Dermis blood vessel endothelial cell (primary cell): ENCODE results near the gene ABCA7. TPM values are rescaled to one million over a fixed set of nuclear protein-coding genes. Genes with fewer than 3 reads are reported as not detected.

Experiments used
- DNase-seq: peaks from one replicate; pipeline ENCODE4 v3.0.0; 2010
- total RNA-seq: library from RNA; depleted of rRNA; stranded (reverse); fragments of >200 nt; gene quantifications from 2 replicates; pipeline ENCODE4 v1.2.3, GENCODE V29; 2014

ABCA7 gene
- total RNA-seq, 1 donor from 2014 or later: 9.4 TPM

DNA sequence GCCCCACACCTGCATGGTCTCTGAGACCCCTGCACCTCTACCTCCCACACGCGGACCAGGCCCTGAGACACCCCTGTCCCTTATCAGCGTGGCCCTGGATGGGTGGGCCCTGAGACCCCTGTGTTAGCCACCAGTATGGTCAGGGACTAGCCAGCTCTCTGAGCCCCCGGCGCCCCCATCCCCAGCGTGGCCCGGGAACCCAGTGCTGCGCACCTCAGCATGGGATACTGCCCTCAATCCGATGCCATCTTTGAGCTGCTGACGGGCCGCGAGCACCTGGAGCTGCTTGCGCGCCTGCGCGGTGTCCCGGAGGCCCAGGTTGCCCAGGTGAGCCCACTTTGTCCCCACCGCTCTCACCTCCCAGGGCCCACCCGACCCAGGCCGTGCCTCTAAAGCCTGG lies 22.1 kb downstream of the ABCA7 start:
- no peak for DNase-seq

GRCh38 chr19:1062387-1063029 lies 22.6 kb downstream of the ABCA7 start:
- DNase-seq: no peak

GRCh38 chr19:1063030-1063908 lies 23.4 kb downstream of the ABCA7 start:
- peak; percentile 53 for DNase-seq

DNA sequence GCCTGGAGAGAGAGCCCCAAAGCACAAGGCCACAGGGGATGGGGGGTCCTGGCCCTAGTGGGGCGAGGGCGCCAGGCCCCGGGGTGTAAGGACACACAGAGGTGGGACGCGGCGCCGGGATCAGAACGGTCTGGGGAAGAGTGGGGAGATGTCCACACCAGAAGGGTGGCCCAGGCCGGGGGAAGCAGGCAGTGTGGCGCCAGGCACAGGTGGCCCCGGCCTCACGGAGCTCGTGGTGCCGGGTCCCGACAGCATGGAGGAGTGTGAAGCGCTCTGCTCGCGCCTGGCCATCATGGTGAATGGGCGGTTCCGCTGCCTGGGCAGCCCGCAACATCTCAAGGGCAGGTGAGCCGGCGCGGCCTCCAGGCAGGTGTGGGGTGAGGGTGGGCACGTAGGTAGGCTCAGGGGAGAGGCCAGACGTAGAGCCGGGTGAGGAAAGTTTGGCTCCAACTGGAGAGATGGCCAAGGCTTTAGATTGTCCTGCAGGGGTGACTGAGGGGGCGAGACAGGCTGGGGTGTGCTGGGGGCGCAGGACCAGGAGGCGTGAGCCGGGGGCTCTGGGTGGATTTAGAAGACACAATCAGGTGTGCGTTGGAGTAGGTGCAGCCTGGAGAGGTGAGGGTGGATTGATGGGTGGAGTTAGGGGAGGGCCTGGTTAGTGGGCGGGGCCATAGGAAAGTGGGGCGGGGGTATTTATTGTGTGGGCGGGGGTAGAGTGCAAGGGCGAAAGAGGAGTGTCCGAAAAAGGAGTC lies 24.2 kb downstream of the ABCA7 start:
- no peak for DNase-seq

DNA sequence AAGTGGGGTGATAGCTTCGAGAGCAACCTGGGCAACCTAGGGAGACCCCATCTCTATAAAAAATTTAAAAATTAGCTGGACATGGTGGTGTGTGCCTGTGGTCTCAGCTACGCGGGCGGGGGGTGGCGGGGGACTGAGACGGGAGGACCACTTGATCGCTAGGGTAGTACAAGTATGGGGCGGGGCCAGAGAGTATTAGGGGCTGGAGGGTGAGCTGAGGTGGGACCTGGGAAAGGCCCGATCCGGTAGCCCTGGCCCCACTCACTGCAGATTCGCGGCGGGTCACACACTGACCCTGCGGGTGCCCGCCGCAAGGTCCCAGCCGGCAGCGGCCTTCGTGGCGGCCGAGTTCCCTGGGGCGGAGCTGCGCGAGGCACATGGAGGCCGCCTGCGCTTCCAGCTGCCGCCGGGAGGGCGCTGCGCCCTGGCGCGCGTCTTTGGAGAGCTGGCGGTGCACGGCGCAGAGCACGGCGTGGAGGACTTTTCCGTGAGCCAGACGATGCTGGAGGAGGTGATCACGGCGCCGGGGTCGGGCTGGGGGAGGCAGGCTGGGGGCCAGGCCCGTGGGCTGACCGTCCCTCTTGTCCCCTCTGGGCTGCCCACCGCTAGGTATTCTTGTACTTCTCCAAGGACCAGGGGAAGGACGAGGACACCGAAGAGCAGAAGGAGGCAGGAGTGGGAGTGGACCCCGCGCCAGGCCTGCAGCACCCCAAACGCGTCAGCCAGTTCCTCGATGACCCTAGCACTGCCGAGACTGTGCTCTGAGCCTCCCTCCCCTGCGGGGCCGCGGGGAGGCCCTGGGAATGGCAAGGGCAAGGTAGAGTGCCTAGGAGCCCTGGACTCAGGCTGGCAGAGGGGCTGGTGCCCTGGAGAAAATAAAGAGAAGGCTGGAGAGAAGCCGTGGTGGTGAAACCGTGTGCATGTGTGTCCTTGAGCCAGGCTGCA lies 25.0 kb downstream of the ABCA7 start:
- peak; percentile 85 for DNase-seq

GRCh38 chr19:1065606-1066109 lies 25.8 kb downstream of the ABCA7 start:
- DNase-seq: peak; percentile 26

GRCh38 chr19:1066251-1066747 lies 26.4 kb downstream of the ABCA7 start:
- DNase-seq: no peak

DNA sequence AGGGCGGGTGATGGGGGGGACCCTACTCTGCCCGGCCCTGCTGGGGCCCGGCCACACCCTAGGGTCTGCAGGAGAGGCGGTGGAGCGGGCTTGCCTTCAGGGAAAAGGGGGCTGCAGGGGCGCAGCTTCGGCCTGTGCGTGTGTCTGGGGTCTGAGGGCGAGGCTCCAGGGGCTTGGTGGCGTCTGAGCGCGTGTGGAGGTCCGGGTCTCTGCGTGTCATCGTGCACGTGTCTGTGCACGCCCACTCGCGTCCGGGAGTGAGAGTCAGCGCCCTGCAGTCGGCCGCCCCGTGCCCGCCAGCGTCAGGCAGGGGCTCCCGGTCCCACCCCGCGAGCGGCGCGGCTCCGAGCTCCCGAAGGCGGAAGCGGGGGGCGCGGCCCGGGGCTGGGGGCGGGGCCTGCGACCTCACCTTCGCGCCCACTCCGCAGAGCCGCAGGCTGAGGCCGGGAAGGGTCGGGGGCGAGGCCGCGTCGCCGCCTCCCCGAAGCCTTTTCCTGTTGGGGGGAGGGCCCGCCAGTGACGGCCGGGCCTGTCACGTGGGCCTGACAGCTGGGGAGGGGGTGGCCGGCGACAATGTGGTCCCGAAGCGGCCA lies 26.9 kb downstream of the ABCA7 start, which contains the start of gene ARHGAP45:
Gene ARHGAP45 (plus strand): TSS at position 420 of the 593 bp plus-strand sequence. CDS start 239 bp downstream, outside the sequence.
- DNase-seq: peak; percentile 25

DNA sequence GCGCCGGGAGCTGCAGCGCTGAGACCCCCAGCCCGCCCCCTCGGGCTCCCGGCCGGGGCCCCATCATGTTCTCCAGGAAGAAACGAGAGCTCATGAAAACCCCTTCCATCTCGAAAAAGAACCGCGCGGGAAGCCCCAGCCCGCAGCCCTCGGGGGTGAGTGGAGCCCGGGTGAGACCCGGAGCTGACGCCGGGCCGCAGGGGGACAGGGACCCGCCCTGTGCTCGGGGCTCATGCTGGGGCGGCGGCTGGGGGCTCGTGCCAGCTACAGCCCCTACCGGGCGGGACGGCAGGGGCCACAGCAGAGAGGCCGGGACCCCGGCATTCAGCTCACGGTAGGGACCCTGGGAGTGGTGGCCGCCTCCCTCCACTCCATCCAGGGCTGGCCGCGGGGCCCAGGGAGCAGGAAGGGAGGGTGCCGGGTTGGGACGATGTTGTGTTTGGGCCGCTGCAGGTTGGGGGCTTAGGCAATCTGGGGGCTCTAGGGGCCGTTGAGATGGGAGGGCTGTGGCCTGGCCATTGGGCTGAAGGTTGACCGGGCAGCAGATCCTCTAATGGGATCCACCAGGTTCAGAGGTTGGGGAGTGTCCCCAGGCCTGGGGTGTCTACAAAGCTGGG lies 27.5 kb downstream of the ABCA7 start:
- DNase-seq: no peak

DNA sequence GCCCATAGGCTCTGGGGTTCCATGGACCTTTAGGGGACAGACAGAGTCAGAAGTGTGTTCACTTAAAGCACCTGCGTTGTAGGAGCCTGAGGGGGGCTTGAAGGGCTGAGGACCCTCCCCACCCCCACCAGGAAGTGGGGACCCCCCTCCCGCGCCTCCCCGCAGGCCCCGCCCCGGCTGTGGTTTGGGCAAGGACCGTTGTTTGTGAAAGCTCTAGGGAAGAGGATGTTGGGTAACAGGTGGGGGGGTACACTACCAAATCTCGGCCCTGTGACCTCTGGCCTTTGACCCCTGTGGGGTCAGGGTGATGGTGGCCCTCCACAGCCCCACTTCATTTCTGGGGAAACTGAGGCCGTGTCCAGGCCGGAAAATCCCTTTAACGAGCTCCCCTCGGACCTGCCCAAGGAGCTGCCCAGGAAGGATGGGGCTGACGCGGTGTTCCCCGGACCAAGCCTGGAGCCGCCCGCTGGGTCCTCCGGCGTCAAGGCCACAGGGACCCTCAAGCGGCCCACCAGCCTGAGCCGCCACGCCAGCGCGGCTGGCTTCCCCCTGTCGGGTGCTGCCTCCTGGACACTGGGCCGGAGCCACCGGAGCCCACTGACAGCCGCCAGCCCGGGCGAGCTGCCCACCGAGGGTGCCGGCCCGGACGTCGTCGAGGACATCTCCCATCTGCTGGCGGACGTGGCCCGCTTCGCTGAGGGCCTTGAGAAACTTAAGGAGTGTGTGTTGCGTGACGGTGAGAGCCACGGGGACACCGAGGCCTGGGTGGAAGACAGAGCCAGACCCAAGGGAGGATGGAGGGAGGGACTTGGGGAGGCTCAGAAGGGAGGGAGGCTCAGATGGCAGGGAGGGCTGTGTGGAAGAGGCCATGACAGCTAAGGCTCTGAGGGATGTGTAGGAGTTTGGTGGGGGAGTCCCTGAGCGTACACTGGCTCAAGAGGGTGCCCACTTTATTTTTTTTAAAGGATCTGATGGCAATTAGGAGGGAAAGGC lies 28.4 kb downstream of the ABCA7 start:
- DNase-seq: no peak

DNA sequence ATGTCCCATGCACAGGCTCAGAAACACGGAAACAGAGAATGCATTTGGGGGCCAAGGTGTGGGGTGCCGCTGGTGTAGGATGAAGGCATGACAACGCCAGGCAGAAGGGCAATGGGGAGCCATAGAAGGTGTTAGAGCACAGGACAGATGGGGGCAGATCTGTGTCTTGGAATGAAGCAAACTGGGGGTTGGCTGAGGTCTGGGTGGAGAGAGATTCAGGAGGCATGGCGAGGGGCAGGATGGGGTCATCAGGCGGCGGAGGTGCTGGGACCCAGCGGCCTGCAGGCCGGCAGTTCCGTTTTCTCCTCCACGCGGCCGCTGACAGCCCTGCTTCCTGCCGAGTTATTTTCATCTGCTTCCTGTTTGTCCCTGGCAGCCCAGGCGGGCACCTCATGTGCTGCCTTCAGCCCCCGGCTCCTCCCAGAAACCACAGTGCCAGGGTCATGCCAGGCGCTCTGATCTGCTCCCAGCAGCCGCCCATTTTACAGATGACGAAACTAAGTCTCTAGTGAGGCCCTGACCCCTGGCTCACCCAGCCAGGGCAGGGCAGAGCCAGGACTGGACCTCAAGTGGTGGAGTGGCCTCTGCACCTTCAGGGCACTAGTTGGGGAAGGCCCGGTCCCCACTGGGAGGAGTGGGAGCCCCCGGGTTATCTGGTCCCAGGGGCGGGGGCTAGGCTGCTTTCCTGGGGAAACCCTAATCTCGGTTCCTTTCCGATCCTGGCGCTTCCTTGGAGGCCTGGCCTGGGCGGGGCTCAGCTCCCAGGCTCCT lies 29.3 kb downstream of the ABCA7 start:
- peak; percentile 51 for DNase-seq

GRCh38 chr19:1070576-1070930 lies 30.6 kb downstream of the ABCA7 start:
- DNase-seq: no peak

DNA sequence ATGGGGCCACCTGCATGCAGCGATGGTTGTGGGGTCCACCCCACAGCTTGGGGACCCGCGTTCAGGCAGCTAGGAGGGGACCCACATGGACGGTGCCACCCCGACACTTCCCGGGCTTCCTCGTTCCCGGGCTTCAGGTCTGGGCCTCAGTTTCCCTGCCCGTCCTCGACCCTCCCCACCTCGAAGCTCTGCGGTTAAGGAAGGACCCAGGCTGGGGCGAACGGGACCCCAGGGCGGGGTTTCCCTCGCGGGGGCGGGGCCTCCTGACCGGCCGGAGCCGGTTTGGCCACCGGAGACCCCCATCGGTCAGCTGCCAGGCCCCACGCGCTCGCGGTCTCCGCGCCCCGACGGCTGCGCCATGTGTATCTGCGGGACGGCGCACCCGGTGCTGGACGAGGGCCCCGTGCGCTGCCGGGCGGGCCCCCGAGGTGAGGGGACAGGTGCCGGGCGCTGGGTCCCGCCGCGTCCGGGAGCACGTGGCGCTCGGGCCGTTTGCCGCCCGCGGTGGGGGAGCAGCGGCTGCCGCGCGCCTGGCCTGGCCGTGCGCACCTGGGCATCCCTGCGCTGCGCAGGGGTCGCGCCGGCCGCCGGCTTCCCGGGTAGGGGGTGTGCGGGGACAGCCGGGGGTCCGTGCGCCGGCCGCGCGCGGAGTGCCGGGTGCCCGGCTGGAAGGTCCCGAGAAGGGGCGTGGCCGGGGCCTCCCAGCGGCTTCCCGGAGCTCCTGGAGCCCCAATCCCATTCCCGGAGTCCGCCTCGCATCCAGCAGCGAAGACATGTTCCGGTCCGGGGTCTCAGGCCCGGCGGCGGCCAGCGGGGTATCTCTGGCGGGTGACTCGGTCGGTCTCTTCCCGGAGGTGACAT lies 31.3 kb downstream of the ABCA7 start:
- DNase-seq: no peak

DNA sequence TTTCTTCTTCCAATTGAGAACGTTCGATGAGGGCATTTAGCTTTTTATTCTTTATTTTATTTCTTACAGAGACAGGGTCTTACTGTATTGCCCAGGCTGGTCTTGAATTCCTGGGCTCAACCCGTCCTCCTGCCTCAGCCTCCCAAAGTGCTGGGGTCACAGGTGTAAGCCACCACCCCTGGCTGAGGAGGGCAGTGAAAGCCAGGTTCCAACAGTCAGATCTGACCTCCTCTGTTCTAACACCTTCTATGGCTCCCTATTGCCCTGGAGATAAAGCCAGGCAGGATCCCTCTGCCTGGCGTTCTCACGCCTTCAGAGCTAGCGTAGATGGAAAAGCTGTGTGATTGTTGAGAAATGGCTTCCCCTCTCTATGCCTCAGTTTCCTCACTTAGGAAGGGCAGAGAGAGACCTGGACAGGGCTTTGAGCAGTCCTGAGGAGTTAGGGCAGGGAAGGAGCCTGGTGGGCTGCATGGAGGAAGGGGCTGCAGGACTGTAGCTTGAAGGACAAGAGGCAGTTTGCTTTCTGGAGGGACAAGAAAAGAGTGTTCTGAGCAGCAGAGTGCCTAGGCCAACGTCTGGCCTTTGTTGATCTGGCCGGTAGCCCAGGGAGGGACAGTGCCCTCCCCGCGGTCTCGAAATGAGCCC lies 32.6 kb downstream of the ABCA7 start:
- no peak for DNase-seq

DNA sequence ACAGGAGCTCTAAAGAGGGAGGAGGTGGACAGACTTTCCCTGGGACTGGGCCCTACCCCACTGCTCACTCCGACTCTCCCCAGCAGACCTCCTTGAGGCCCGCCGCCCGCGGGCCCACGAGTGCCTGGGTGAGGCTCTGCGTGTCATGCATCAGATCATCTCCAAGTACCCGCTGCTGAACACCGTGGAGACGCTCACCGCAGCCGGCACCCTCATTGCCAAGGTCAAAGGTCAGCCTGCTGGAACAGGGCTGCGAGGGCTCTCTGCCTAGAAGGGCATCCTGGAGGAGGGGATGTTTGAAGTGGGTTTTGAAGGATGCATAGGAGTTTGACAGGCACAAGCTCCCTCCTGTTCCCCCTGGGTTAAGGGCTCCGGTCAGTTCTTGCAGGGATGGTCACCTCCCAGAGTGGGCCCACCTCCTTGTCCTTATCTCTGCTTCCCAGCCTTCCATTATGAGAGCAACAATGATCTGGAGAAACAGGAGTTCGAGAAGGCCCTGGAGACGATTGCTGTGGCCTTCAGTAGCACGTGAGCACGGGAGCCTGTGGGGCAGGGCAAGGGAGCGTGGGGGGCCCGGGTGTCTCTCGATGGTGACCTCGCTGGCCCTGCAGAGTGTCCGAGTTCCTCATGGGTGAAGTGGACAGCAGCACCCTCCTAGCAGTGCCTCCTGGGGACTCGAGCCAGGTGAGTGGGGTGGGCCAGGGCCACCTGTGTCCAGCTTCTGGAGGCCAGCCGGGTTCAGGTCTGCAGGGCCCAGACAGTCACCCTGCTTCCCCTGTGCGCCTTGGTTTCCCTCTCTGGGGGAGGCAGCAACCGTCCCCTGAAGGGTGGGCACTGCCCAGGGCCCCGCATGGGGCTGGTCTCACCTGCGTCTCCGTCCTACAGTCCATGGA lies 33.4 kb downstream of the ABCA7 start:
- no peak for DNase-seq

- no peak for DNase-seq
Observed at GRCh38 chr19:1073956-1074517, 34.1 kb downstream of the ABCA7 start.
